A673 (cell line): ENCODE results near the gene SCD5.

Experiments
- CTCF ChIP-seq: fragments of 300-800, 200-600 bp; sonication (generic); conservative IDR thresholded peaks from 2 replicates; pipeline ENCODE4 v1.5.1; 2017; ENCODE audit warnings: low read depth, mild to moderate bottlenecking, antibody characterized with exemption, low read length, moderate library complexity, mixed read lengths
- EZH2 ChIP-seq: fragments of 200-600 bp; sonication (generic); IDR thresholded peaks from 2 replicates; pipeline ENCODE4 v1.6.1; 2017; ENCODE audit warnings: borderline replicate concordance, low read depth, mild to moderate bottlenecking, mixed read lengths, antibody characterized with exemption, low read length; ENCODE audit not compliant: poor library complexity, severe bottlenecking

GRCh38 chr4:82802911-82803310 is 4.3 kb upstream of the SCD5 start:
- TF ChIP-seq CTCF (no peak), EZH2 (no peak)
